ENCODE results near the gene DYNLL2.
"Not testable (repeated sequence)": the region's sequence is repeated elsewhere in the genome, so short reads cannot be mapped to it uniquely, and the experiment has no call there.

The DYNLL2 gene

GRCh38 chr17:58082870-58083490 is at the start of gene DYNLL2:
TSS of gene DYNLL2 (plus strand) at chr17:58083419. CDS start at chr17:58087091, 3,672 bp downstream.
- peak; percentile 92 for DNase-seq

- no peak for DNase-seq
Measured at GRCh38 chr17:58039975-58040374, 43.2 kb upstream of the DYNLL2 start.

- DNase-seq, result no peak
Measured at GRCh38 chr17:58040386-58040785, 42.8 kb upstream of the DYNLL2 start.

GRCh38 chr17:58041161-58041560 is 42.1 kb upstream of the DYNLL2 start:
- no peak for DNase-seq

- no peak for DNase-seq
Measured at GRCh38 chr17:58043221-58044181, 39.7 kb upstream of the DYNLL2 start.

GRCh38 chr17:58044256-58044655 is 39.0 kb upstream of the DYNLL2 start:
- not testable (repeated sequence) for DNase-seq

- no peak for DNase-seq
Measured at GRCh38 chr17:58046239-58047094, 36.8 kb upstream of the DYNLL2 start.

- DNase-seq, result no peak
Measured at GRCh38 chr17:58047376-58048150, 35.7 kb upstream of the DYNLL2 start.

- DNase-seq, result no peak
Measured at GRCh38 chr17:58049533-58049932, 33.7 kb upstream of the DYNLL2 start.

- no peak for DNase-seq
Measured at GRCh38 chr17:58050966-58051365, 32.3 kb upstream of the DYNLL2 start.

- no peak for DNase-seq
Measured at GRCh38 chr17:58051468-58051867, 31.8 kb upstream of the DYNLL2 start.

GRCh38 chr17:58052407-58052806 is 30.8 kb upstream of the DYNLL2 start:
- DNase-seq, result no peak

- no peak for DNase-seq
Measured at GRCh38 chr17:58052945-58053715, 30.1 kb upstream of the DYNLL2 start.

- no peak for DNase-seq
Measured at GRCh38 chr17:58054641-58055040, 28.6 kb upstream of the DYNLL2 start.

GRCh38 chr17:58056476-58056875 is 26.7 kb upstream of the DYNLL2 start:
- no peak for DNase-seq

- DNase-seq, result no peak
Measured at GRCh38 chr17:58059141-58059540, 24.1 kb upstream of the DYNLL2 start.

GRCh38 chr17:58060596-58061191 is 22.5 kb upstream of the DYNLL2 start:
- DNase-seq, result no peak

GRCh38 chr17:58061672-58062071 is 21.5 kb upstream of the DYNLL2 start:
- no peak for DNase-seq

- DNase-seq, result no peak
Measured at GRCh38 chr17:58065238-58065637, 18.0 kb upstream of the DYNLL2 start.

GRCh38 chr17:58066401-58066800 is 16.8 kb upstream of the DYNLL2 start:
- no peak for DNase-seq

GRCh38 chr17:58072862-58073261 is 10.4 kb upstream of the DYNLL2 start:
- no peak for DNase-seq
